GM04503 (cell line): ENCODE results near the gene CFAP107.
A peak's percentile ranks its signal among the peaks of the same experiment; 100 is the strongest.
"Not testable (repeated sequence)": the region's sequence is repeated elsewhere in the genome, so short reads cannot be mapped to it uniquely, and the experiment has no call there.

Experiments used
- DNase-seq: peaks from one replicate; pipeline ENCODE4 v3.0.0-alpha.2; 2012; ENCODE audit warnings: low read depth

CFAP107 gene

GRCh38 chr1:12778061-12778460, 32.1 kb downstream of the CFAP107 start:
- no peak for DNase-seq

- no peak for DNase-seq
Observed at GRCh38 chr1:12778907-12779306, 32.9 kb downstream of the CFAP107 start.

DNA sequence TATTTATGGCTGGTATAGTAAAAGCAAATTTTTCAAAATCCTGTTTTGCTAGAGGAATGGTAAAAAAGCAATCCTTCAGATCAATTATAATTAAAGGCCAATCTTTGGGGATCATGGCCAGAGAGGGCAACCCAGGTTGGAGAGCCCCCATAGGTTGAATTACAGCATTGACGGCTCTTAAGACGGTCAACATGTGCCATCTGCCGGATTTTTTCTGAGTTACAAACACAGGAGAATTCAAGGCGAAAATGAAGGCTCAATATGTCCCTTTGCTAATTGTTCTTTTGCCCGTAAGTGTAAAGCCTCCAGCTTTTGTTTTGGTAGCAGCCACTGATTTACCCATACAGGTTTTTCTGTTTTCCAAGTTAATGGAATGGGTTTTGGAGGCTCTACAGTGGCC, 35.5 kb downstream of the CFAP107 start:
- not testable (repeated sequence) for DNase-seq

DNA sequence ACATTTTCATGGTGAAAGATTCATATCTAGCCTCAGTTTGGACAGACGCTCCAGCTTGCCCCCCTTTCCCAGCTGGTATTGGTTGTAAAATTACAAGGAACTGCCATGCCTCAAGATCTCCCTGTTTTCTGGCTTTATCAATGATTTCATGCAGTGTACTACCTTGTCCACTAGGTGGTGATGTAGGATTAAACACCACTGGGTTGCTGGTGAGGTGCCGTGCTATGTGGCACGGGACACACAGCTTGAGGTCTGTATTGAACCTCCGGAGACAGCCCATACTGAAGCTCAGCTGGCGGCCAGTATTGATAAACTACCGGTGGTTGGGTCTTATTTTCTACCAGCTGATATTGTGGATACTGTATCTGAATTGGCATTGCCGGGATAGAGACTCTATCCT, 37.8 kb downstream of the CFAP107 start:
- not testable (repeated sequence) for DNase-seq

DNA sequence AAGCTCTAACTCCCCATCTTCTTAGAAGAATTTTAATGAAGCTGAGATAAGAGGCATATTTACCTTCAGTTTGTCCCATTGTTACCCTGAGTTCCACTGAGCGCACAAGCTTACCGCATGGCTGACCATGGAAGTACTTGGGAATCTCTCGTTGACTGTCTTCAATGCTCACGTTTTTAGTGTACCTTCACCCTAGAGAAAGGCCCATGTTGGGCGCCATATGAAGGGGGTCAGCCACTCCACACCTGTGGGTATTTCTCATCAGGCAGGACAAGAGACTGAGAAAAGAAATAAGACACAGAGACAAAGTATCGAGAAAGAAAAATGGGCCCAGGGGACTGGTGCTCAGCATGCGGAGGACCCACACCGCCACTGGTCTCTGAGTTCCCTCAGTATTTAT, 38.7 kb downstream of the CFAP107 start:
- DNase-seq = not testable (repeated sequence)

DNA sequence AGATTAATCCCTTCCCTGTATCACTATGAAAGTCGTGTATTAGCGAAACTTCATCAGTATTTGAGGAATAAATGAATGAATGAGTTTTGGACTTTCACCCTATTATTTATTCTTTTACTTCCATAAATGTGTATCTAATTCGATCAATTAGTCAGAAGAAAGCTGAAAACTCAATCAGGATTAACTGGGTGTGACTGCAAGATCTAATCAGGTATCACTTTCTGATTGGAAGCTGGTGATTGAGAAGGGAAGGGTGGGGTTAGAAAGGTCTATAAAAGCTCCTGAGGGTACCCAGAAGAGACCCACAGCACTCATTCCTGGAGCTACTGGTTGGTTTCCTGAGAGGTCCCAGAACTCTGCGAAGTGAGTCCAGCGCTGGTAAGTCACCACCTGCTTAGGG, 45.1 kb downstream of the CFAP107 start, which contains the start of gene PRAMEF1:
TSS of gene PRAMEF1 (plus strand) at position 301 of the 400 bp plus-strand sequence. CDS start 1,831 bp downstream, outside the sequence.
- not testable (repeated sequence) for DNase-seq

DNA sequence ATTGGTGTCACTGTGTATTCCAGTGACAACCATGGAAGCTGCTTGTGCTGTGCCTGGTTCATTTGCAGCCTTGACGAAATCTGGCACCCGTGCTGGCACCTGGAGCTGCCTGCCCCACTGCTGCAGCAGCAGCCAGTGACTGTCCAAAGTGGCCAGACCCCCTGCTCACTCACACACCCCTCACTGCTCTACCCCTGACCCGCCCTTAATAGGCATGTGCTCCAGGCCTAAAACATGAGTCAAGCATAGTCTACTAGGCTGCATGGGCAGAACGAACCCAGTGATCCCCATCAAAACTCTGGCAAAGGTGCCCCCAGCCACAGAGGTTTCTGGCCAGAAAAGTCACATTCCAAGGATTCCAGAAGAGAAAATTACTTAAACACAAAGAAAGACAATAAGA, 52.9 kb downstream of the CFAP107 start:
- peak; percentile 8 for DNase-seq

GRCh38 chr1:12799730-12800129, 53.7 kb downstream of the CFAP107 start:
- no peak for DNase-seq

DNA sequence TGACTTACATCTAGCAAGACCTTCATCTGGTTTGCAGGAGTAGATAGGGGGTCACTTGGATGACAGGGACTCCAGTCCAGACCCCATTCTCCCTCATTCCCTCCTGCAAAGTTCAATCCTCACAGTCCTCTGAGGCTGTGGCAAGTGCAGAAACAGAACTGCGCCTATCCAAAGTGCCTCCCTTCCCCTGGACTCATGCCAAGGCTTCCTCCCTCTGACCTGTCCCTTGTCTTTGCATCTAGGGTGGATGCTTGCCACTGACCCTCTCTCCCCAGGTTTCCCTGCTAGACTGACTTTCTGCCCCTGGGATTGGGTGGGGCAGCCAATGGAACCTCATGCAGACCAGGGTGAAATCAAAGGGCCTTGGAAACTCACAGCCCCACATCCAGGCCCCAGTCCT, 63.9 kb downstream of the CFAP107 start:
- DNase-seq = no peak

DNA sequence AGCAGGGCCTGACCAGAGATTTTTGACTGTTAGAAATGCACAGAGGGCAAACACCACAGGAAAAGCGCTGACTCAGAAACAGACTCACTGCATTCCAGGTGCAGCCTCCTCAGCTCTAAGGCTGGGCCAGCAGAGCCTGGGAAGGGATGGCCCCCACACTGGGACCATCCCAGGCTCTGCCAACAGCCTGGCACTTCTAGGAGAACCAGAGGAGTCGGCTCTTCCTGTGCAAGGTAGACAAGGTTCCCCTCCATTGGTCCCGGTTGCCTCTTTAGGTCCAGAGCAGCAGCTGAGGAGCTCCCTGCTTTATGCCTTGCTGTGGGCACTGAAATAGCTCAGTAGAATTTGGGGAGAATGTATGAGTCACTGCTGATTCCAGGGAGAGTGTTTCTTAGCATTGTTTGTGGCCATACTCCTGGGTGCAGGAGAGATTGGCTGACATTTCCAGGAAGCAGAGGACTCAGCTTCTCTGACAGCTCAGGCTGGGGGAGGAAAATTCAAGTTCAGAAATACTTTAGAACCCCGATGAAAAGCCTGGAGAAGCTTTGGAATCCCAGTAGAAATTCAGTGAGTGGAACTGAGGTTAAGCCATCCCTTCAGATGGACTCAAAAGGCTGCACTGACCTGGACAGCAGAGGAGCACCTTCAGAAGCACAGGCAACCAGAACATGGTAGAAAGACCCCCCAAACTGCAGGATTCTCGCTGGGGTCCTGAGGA, 64.8 kb downstream of the CFAP107 start:
- peak; percentile 65 for DNase-seq

- peak; percentile 27 for DNase-seq
Observed at GRCh38 chr1:12811409-12811784, 65.4 kb downstream of the CFAP107 start.
